GM21576 (cell line): ENCODE results near the gene IRF8.

Source experiments
- ATAC-seq: cut with Tn5 transposase; IDR thresholded peaks from one replicate; pipeline ENCODE4 v1.9.1; 2021; ENCODE audit warnings: mild to moderate bottlenecking, moderate library complexity; ENCODE audit not compliant: unreplicated experiment

Gene IRF8

DNA sequence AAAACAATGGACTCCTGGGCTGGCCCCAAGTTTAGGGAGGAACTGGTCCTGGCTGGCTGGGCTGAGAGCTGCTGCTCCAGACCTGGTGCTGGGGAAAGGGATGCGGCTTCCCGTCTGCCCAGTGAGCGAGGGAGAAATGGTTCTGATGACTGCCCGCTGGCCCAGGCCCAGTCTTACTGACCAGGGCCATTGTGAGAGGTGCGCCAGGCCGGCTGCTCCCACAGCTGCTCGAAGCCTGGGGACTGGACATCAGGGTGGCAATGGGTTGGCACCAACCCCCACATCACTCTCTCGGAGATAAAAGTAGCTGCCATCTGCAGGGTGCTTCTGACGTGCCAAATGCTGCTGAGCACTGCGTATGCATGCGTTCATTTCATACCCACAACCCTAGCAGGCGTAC is 53.2 kb downstream of the IRF8 start:
- ATAC-seq, result no peak

GRCh38 chr16:85952811-85953210 is 53.8 kb downstream of the IRF8 start:
- no peak for ATAC-seq

DNA sequence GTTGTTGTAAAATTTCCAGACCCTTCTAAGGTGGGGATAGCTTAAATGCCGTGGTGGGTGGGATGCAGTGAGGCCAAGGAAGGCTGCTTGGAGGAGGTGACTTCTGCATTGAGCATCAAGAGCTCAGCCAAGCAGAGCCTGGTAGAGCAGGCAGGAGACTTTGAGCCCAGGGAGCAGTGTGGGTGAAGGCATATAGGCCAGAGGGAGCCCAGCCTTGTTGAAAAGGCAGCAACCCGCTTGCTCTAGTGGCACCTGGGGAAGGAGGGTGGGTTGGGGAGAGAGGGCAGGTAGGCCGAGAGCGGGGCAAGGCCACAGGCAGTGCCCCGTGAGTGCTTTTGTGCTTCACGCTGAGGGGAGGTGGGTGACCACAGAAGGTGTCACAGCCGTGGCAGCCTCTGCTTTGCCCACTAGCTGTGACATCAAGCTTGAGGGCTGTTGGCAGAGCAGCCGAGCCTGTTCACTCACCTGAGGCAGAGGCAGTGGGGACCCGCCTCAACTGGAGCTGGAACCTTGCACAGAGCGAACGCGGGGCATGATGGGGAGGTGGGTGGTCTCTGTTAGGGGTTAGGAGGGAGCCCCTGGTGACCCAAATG is 56.1 kb downstream of the IRF8 start:
- no peak for ATAC-seq

DNA sequence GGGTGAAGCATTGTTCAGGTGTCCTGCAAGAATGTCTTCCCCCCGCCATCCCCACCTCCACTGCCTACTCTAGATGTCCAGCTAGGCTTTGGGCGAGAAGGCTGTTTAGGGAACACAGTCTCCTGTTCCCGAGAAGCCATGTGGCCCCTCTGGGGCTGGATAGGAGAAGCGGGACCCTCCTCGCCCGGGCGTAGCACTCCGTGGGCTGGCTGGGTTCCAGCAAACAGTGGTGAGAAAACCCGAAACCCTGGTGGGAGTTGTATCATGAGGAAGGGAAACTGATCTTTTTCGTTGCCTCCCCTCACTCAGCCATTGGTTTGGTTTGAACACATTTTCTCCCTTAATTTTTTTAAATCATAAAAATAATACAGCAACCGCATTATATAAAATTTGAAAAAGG is 56.6 kb downstream of the IRF8 start:
- ATAC-seq, result no peak

GRCh38 chr16:85956426-85956825 is 57.5 kb downstream of the IRF8 start:
- no peak for ATAC-seq

- no peak for ATAC-seq
These were observed 59.8 kb downstream of the IRF8 start for GRCh38 chr16:85958731-85959130.

DNA sequence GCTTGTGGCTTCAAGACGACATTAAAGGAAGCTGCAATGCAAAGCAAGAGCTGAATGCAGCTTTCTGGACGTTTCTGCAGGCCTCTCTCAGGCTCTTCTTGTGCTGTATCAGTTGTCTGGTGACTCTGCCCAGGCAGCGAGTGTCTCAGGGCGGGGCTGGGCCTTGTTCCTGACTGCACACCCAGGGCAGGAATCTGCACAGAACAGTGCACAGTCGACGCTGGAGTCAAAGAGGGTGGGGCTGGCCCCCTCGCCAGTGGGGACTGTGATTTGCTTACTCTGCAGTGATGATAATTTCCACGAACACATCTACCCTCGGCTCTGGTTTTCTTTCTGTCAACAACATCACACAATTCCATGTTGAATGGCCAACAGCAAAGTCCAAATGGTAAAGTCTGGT is 60.7 kb downstream of the IRF8 start:
- no peak for ATAC-seq

DNA sequence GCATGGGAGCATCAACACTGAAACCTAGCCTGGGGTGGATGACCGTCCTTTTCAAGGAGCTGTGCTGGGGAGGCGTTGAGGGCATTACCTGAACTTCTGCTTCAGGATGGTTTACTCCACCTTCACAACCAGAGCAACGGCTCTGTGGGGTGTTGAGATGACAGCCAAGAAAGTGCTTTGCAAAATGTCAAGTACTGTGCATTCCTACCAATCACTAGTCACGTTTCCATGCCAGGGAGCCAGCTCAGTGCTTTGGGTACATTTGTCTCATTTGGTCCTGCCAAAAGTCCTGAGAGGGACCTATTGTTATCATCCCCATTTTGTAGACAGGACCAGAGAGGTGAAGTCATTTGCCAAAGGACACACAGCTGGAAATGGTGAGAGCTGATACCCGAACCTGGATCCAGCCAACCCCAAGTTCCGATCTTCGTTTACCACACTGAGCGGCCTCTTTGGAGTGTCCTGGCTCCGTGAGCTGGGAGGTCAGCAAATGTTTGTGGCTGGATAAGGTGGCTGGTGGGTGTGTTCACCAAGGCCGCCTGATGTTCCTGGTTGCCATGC is 61.6 kb downstream of the IRF8 start:
- ATAC-seq, result no peak

DNA sequence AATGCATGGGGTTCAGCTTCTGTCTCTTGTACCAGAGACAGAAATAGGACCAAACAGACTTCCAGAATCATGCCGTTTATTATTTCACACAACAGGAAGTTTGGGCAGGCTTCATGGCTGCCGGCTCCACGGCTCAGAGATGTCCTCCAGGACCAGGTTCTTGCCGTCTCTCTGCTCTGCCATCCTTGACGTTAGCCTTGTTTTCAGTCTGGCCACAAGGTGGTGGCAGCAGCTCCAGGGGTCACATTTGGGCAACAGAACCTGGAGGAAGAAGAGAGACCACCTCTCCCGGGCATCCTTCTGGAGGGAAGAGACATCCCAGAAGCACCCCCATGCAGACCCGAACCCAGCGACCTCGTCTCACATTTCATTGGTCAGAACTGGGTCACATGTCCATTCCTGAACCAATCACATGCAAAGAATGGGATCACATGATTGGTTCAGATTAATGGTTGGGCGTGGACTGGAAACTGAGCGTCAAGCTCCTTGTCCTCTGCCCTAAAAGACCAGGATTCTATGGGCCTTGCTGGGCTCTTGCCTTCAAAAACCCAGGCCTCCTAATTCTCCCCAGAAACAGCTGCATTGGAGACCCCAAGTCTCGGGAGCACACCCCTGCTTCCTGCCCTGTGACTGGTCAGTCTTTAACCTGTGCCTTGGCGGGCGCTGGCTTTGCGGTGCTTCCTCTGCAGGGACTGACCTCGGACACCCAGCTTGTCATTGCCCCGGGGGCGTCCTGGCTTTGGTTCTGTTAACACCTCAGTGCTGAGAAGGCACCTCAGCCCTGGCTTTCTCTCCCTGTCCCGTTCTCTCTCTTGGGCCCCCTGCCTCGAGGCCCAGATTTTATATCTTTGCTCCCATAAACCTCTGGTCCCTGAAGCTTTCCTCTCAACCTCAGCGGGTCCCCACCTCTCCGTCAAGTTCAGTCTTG is 63.3 kb downstream of the IRF8 start:
- ATAC-seq, result no peak

GRCh38 chr16:85963753-85964285 is 64.9 kb downstream of the IRF8 start:
- ATAC-seq, result no peak

GRCh38 chr16:85965125-85965524 is 66.2 kb downstream of the IRF8 start:
- no peak for ATAC-seq

GRCh38 chr16:85967111-85967510 is 68.1 kb downstream of the IRF8 start:
- ATAC-seq, result no peak

DNA sequence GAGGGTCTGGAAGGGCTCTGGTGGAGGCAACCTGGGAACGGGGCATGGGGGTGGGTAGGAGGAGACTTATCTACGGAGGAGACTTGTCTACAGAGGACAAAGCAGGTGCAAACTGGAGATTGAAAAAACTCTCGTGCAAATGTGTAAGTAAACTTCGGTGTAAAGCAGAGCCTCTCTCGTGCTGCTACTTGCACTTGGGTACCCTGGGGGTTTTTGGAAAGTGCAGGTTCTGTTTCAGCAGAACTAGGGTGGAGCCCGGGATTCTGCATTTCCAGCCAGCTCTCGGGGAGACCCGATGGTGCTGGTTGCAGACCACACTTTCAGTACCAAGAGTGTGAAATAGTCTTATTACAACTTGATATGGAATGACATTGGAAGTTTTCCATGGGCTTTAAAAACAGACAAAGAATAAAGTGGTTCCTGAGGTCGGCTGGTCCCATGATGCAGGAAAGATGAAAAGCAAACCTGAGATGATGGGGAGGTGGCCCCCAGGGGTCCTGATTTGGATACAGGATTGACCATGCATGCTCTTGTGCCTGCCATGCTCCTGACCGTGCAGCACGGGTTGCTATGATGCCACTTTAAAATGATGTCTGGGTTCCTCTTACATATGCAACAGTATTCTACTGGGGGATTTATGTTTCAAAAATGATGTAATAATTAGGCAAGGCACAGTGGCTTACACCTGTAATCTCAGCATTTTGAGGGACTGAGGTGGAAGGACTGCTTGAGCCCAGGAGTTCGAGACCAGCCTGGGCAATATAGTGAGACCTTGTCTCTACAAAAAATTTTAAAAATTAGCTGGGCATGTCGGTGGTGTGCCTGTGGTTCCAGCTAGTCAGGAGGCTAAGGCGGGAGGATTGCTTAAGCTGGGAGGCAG is 69.3 kb downstream of the IRF8 start:
- ATAC-seq, result no peak

DNA sequence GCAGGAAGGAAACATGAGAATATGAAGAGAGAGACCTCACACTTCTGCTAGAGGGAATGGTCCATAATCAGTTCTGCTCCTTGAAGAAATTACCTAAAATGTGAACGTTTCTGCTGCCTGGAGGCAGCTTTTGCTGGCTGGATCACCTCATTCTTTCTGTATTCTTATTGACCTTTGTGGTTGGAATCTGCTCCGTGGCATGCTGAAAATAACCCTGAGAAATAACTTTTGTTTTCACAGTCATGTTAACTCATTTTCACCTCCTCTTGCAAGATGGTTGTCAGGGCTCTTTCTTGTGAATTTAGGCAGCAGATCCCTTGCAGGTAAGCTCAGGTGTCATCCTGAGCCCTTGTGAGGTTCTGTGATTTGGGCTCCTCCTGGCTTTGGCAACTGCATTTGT is 70.2 kb downstream of the IRF8 start:
- ATAC-seq, result no peak

- ATAC-seq, result no peak
These were observed 70.6 kb downstream of the IRF8 start for GRCh38 chr16:85969591-85969990.

DNA sequence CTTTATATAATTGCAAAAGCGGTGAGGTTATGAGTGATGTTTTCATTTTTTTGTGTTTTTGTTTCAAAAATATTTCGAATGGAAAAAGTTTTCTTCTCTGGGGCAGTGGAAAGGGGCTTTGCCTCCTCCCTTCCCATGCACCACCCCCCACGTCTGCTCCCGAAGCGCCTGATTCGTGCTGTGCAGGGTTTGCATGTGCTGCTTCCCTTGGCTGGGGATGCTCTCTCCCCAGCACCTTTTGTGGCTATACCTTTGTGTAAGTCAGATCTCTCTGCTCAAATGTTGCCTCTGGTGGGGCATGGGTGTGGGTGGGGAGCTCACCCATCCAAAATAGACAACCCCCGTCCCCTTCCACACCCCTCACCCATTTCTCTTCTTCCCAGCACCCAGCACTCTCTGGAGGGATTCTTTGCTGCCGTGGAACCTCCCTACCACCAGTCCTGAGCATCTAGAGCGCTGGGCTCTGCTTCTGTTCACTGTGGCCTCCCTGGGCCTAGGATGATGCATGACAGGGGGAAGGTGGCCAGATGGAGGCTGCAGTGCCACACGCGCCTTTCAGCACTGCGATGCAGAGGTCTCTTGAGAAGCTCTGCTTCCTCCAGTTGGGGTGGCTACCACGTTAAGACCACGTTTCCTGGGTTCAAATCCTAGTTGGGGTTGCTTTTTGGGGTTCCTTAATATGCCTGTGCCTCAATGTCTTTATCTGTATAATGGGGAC is 71.2 kb downstream of the IRF8 start:
- ATAC-seq, result no peak

- no peak for ATAC-seq
These were observed 71.8 kb downstream of the IRF8 start for GRCh38 chr16:85970738-85971137.
